HepG2 (cell line): ENCODE data around the gene PPP1CC. TPM values are rescaled to one million over a fixed set of nuclear protein-coding genes. Genes with fewer than 3 reads are reported as not detected.
A peak's percentile ranks its signal among the peaks of the same experiment; 100 is the strongest.

Experiments
- CREB1 ChIP-seq, 2 experiments: fragments of 450-650 bp in 1 of 2; IDR thresholded peaks; 2 replicates each; pipeline ENCODE4 v1.6.1; 2016 to 2017; ENCODE audit warnings: control low read depth in 1 of 2, mild to moderate bottlenecking in 1 of 2, missing compliant biosample characterization in 1 of 2, missing genetic modification characterization in 1 of 2
- FOSL2 ChIP-seq: sonication (generic); formaldehyde crosslinking; IDR thresholded peaks from 2 replicates; pipeline ENCODE4 v1.4.0; 2020; ENCODE audit warnings: missing genetic modification reagents
- HMG20B ChIP-seq: conservative IDR thresholded peaks from 2 replicates; pipeline ENCODE4 v1.6.1; 2016; ENCODE audit warnings: missing genetic modification reagents, missing compliant biosample characterization
- MEF2D ChIP-seq: sonication (generic); formaldehyde crosslinking; IDR thresholded peaks from 2 replicates; pipeline ENCODE4 v1.5.1; 2020; ENCODE audit warnings: mild to moderate bottlenecking, missing genetic modification reagents
- MIER3 ChIP-seq: IDR thresholded peaks from 2 replicates; pipeline ENCODE4 v1.6.1; 2016; ENCODE audit warnings: missing compliant biosample characterization, borderline replicate concordance
- NCOA5 ChIP-seq: sonication (generic); formaldehyde crosslinking; IDR thresholded peaks from 2 replicates; pipeline ENCODE4 v1.4.0; 2020; ENCODE audit warnings: missing genetic modification reagents
- NFIB ChIP-seq: sonication (generic); formaldehyde crosslinking; IDR thresholded peaks from 2 replicates; pipeline ENCODE4 v1.9.0; 2021; ENCODE audit warnings: missing genetic modification reagents, mild to moderate bottlenecking, borderline replicate concordance
- PAX8 ChIP-seq: sonication (generic); formaldehyde crosslinking; IDR thresholded peaks from 2 replicates; pipeline ENCODE4 v1.8.0; 2022; ENCODE audit warnings: mild to moderate bottlenecking, missing genetic modification reagents, borderline replicate concordance
- PCBP2 ChIP-seq: fragments of 200-400 bp; formaldehyde crosslinking; optimal IDR thresholded peaks from 2 replicates; pipeline ENCODE3; 2018; ENCODE audit warnings: low read length, low read depth; ENCODE audit not compliant: poor library complexity, severe bottlenecking
- SIX4 ChIP-seq: sonication (generic); formaldehyde crosslinking; IDR thresholded peaks from 2 replicates; pipeline ENCODE4 v1.4.0; 2020; ENCODE audit warnings: missing genetic modification reagents
- ZFP41 ChIP-seq: sonication (generic); formaldehyde crosslinking; IDR thresholded peaks from 2 replicates; pipeline ENCODE4 v1.4.0; 2020; ENCODE audit warnings: mild to moderate bottlenecking, missing genetic modification reagents, borderline replicate concordance
- ZNF496 ChIP-seq: sonication (generic); formaldehyde crosslinking; IDR thresholded peaks from 2 replicates; pipeline ENCODE4 v1.8.1; 2023; ENCODE audit warnings: mild to moderate bottlenecking, moderate library complexity, missing genetic modification reagents; ENCODE audit not compliant: insufficient replicate concordance
- ZNF766 ChIP-seq: sonication (generic); formaldehyde crosslinking; IDR thresholded peaks from 2 replicates; pipeline ENCODE4 v1.5.0; 2020; ENCODE audit warnings: missing genetic modification reagents, borderline replicate concordance
- ZNF780A ChIP-seq: sonication (generic); formaldehyde crosslinking; IDR thresholded peaks from 2 replicates; pipeline ENCODE4 v1.8.0; 2022; ENCODE audit warnings: mild to moderate bottlenecking, missing genetic modification reagents, moderate library complexity
- polyA plus RNA-seq, 8 experiments: library from polyadenylated mRNA; depleted of rRNA in 3 of 8; stranded (reverse) in 7 of 8; unstranded in 1 of 8; fragments of >200 nt; fragmentation: Illumina TruSeq in 4 of 8; extraction: Trizol in 4 of 8; gene quantifications; 2 replicates each; pipeline versions ENCODE4 v1.2.1 to v1.2.3, GENCODE V29; 2011 to 2016; ENCODE audit warnings: low read depth in 4 of 8, missing spikeins in 1 of 8, mixed read lengths in 1 of 8; ENCODE audit not compliant: insufficient read depth in 1 of 8
- total RNA-seq, 5 experiments: library from RNA; depleted of rRNA; stranded (reverse); fragments of >200 nt; fragmentation: Illumina TruSeq; extraction: Trizol; gene quantifications; 2 replicates each; pipeline ENCODE4 v1.2.3, GENCODE V29; 2016; ENCODE audit warnings: low read depth in 1 of 5
- TF ChIP-seq, protein P1 (sequence below): IDR thresholded peaks from 2 replicates; pipeline ENCODE4 v1.6.1; 2016; ENCODE audit warnings: mild to moderate bottlenecking, missing biosample characterization, missing genetic modification reagents
- TF ChIP-seq, protein P2 (sequence below): sonication (generic); formaldehyde crosslinking; IDR thresholded peaks from 2 replicates; pipeline ENCODE4 v1.8.1; 2023; ENCODE audit warnings: missing genetic modification reagents, mild to moderate bottlenecking, borderline replicate concordance
- TF ChIP-seq, protein P3 (sequence below): sonication (generic); formaldehyde crosslinking; IDR thresholded peaks from 2 replicates; pipeline ENCODE4 v1.4.0; 2020; ENCODE audit warnings: mild to moderate bottlenecking, missing genetic modification reagents
- TF ChIP-seq, protein P4 (sequence below): sonication (generic); formaldehyde crosslinking; IDR thresholded peaks from 2 replicates; pipeline ENCODE4 v1.4.0; 2020; ENCODE audit warnings: mild to moderate bottlenecking, missing genetic modification reagents, borderline replicate concordance
- TF ChIP-seq, protein P5 (sequence below): sonication (generic); formaldehyde crosslinking; IDR thresholded peaks from 2 replicates; pipeline ENCODE4 v1.4.0; 2020; ENCODE audit warnings: missing genetic modification reagents

Gene PPP1CC
- total and polyA plus RNA-seq, 2 of the 13 experiments (the other 11 are each of a cell fraction or from before 2014, with no cell fraction given) = 178 to 187 TPM

DNA sequence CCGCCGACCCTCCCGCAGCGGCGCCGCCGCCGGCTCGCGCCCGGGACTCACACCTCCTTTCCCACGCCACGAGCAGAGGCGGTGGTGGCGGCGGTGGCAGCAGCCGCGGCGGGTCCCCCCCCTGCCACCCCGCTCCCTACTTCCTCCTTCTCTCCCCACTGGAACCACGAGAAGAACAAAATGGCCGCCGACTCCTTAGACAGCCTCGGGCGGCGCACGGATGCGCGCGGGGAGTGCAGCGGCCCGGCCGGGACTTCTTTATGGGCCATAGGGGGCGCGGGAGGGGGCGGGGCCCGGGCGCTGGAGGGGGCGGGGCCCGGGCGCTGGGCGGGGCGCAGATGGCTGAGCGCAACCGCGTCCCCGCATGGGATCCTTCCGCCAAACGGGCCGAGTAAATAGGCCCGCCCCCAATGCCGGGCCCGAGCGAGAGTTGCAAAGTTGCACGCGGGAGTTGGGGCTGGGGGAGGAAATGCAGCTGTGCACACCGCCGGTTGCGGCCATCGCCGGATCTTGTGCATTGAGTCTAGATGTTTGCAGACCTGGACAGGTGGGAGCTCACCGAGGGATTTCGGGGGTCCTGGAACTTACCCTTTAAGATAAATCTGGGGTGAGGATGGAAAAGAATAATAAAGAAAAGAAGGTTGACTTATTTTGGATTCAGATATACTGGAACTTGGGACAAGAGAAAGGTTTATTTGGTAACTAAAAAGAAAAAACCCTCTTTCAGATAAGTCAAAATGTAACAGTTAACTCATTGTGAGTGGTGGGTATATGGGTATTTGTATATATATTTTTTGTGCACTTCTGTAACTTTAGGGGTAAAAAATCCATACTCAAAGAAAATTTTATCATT, at the start of gene PPP1CC (continued):
- TF ChIP-seq, protein P1, sequence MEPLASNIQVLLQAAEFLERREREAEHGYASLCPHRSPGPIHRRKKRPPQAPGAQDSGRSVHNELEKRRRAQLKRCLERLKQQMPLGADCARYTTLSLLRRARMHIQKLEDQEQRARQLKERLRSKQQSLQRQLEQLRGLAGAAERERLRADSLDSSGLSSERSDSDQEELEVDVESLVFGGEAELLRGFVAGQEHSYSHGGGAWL (CRISPR knock-in tag) = peak; percentile 85
- TF ChIP-seq, protein P2, sequence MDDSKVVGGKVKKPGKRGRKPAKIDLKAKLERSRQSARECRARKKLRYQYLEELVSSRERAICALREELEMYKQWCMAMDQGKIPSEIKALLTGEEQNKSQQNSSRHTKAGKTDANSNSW = no peak
- TF ChIP-seq ZFP41 (no peak), MIER3 (CRISPR knock-in tag) (no peak), HMG20B (CRISPR knock-in tag) (no peak), PCBP2 (no peak), NCOA5 (CRISPR knock-in tag) (no peak), ZNF766 (CRISPR knock-in tag) (0 out of 2 replicates have a peak, but pooled peaks have one; percentile 21), SIX4 (CRISPR knock-in tag) (no peak), FOSL2 (CRISPR knock-in tag) (peak; percentile 51; the same call in 1 of the 2 replicates), CREB1 (IDR thresholded peaks at IDR 0.05) (0 out of 2 replicates have a peak, but pooled peaks have one; percentile 22), CREB1 (CRISPR knock-in tag; IDR thresholded peaks at IDR 0.05) (peak; percentile 26; the same call in 1 of the 2 replicates), ZNF496 (CRISPR knock-in tag) (no peak), MEF2D (CRISPR knock-in tag) (no peak), ZNF780A (no peak), NFIB (CRISPR knock-in tag) (no peak), PAX8 (CRISPR knock-in tag) (no peak)
- TF ChIP-seq, protein P3, sequence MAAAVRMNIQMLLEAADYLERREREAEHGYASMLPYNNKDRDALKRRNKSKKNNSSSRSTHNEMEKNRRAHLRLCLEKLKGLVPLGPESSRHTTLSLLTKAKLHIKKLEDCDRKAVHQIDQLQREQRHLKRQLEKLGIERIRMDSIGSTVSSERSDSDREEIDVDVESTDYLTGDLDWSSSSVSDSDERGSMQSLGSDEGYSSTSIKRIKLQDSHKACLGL = no peak; the same call in 1 of the 2 replicates
- TF ChIP-seq, protein P4, sequence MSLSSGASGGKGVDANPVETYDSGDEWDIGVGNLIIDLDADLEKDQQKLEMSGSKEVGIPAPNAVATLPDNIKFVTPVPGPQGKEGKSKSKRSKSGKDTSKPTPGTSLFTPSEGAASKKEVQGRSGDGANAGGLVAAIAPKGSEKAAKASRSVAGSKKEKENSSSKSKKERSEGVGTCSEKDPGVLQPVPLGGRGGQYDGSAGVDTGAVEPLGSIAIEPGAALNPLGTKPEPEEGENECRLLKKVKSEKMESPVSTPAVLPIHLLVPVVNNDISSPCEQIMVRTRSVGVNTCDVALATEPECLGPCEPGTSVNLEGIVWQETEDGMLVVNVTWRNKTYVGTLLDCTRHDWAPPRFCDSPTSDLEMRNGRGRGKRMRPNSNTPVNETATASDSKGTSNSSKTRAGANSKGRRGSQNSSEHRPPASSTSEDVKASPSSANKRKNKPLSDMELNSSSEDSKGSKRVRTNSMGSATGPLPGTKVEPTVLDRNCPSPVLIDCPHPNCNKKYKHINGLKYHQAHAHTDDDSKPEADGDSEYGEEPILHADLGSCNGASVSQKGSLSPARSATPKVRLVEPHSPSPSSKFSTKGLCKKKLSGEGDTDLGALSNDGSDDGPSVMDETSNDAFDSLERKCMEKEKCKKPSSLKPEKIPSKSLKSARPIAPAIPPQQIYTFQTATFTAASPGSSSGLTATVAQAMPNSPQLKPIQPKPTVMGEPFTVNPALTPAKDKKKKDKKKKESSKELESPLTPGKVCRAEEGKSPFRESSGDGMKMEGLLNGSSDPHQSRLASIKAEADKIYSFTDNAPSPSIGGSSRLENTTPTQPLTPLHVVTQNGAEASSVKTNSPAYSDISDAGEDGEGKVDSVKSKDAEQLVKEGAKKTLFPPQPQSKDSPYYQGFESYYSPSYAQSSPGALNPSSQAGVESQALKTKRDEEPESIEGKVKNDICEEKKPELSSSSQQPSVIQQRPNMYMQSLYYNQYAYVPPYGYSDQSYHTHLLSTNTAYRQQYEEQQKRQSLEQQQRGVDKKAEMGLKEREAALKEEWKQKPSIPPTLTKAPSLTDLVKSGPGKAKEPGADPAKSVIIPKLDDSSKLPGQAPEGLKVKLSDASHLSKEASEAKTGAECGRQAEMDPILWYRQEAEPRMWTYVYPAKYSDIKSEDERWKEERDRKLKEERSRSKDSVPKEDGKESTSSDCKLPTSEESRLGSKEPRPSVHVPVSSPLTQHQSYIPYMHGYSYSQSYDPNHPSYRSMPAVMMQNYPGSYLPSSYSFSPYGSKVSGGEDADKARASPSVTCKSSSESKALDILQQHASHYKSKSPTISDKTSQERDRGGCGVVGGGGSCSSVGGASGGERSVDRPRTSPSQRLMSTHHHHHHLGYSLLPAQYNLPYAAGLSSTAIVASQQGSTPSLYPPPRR (CRISPR knock-in tag) = no peak
- TF ChIP-seq, protein P5, sequence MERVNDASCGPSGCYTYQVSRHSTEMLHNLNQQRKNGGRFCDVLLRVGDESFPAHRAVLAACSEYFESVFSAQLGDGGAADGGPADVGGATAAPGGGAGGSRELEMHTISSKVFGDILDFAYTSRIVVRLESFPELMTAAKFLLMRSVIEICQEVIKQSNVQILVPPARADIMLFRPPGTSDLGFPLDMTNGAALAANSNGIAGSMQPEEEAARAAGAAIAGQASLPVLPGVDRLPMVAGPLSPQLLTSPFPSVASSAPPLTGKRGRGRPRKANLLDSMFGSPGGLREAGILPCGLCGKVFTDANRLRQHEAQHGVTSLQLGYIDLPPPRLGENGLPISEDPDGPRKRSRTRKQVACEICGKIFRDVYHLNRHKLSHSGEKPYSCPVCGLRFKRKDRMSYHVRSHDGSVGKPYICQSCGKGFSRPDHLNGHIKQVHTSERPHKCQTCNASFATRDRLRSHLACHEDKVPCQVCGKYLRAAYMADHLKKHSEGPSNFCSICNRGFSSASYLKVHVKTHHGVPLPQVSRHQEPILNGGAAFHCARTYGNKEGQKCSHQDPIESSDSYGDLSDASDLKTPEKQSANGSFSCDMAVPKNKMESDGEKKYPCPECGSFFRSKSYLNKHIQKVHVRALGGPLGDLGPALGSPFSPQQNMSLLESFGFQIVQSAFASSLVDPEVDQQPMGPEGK (CRISPR knock-in tag) = peak; percentile 88
